NCI-H187 treated with DMSO at 0.1 percent for 48 hours (cell line): ENCODE results near the gene G2E3.
"Not testable (repeated sequence)": the region's sequence is repeated elsewhere in the genome, so short reads cannot be mapped to it uniquely, and the experiment has no call there.

Source experiments
- DNase-seq: peaks from one replicate; lab custom pipeline; 2025; lab: John Stamatoyannopoulos, UW

The G2E3 gene, protein sequence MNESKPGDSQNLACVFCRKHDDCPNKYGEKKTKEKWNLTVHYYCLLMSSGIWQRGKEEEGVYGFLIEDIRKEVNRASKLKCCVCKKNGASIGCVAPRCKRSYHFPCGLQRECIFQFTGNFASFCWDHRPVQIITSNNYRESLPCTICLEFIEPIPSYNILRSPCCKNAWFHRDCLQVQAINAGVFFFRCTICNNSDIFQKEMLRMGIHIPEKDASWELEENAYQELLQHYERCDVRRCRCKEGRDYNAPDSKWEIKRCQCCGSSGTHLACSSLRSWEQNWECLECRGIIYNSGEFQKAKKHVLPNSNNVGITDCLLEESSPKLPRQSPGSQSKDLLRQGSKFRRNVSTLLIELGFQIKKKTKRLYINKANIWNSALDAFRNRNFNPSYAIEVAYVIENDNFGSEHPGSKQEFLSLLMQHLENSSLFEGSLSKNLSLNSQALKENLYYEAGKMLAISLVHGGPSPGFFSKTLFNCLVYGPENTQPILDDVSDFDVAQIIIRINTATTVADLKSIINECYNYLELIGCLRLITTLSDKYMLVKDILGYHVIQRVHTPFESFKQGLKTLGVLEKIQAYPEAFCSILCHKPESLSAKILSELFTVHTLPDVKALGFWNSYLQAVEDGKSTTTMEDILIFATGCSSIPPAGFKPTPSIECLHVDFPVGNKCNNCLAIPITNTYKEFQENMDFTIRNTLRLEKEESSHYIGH

GRCh38 chr14:30558675-30559555, at the start of gene G2E3:
G2E3 (plus strand) TSS chr14:30559158; CDS start chr14:30581080, 21,922 bp downstream.
- peak; percentile 67 for DNase-seq

GRCh38 chr14:30517737-30518136, 41.2 kb upstream of the G2E3 start:
- DNase-seq = no peak

DNA sequence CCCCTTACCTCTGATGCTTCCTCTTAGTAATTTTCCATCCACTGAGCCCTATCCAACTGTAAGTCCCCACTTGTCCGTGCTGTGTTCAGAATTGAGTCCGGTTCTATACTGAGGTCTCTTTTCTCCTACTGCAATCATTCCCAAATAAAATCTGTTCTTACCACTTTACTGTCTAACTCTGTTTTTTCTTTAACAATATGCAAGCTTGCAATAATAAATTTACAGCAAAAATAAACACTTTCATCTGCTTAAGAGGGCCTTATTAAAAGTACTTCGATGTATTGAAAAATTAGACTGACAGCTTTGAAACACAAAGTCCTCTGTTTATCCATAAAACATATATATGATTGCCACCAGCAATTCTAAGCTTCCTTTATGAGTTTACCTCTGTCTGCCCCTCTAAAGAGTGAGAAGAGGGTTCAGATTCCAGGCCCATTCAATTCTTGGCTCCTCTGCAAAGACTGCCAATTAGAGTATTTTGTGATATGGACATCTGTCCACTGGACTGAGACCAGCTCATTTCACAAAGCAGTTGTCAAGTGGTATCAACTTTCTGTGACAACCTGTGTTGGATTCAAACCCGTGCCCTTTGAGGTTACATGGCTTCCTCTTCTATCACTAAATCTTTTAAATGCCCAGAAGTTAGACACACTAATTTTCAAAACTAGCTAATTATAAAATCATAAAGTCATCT, 39.9 kb upstream of the G2E3 start:
- DNase-seq = no peak

- DNase-seq = no peak
Measured at GRCh38 chr14:30519961-30520360, 39.0 kb upstream of the G2E3 start.

DNA sequence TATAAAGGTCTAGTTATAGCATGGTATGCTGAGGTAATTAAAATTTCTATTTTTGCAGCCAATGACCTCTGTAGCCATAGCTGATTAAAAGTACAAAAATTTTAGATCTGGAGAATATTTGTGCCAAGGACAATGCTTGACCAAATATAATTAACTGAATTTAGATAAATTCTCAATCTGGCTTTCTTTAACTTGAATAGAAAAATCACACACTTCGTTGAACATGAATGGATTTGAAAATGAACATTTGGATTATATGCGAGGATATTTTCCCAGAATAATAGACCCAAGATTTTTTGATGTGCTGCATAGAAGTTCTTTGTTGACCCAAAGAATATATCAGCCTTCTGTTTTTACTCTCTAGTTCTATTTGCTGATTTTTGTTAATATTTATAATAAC, 38.4 kb upstream of the G2E3 start:
- DNase-seq = no peak

DNA sequence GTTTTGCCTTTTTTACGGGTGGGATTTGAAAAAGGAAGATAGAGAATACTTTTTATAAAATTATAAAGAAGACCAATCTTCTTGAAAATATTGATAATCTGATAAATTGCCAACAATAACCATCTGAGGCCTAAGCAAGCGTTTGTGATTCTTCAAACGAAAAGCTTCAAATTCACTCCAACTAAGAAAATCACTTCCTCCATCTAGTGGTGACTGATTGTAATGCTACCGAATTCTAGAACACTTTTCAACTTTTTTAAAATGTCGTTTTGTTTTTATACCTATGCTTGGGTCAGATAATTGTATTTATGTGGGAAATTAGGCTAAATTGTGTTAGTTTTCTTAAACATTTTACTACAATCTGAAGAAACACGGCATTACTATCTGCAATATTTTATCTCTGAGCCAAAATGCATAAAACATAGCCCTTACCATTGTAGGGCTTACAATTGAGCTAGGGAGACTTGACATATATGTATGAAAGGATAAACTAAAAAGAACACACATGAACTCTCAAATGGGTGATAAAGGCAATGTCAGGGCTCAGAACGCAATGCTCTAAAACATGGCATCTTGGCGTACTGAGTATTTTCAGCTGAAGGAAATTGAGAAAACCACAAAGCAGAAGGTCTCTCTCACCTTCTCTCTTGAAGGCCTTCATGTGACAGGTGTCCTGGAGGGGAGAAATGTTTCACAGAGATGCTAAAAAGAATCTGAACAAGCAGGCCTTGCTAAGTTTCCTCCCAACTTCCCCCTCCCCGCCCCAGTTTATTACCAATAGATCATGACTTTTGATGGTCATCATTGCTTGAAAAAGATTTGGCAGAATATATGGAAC, 36.8 kb upstream of the G2E3 start:
- peak; percentile 39 for DNase-seq

- no peak for DNase-seq
Measured at GRCh38 chr14:30525833-30526232, 33.1 kb upstream of the G2E3 start.

DNA sequence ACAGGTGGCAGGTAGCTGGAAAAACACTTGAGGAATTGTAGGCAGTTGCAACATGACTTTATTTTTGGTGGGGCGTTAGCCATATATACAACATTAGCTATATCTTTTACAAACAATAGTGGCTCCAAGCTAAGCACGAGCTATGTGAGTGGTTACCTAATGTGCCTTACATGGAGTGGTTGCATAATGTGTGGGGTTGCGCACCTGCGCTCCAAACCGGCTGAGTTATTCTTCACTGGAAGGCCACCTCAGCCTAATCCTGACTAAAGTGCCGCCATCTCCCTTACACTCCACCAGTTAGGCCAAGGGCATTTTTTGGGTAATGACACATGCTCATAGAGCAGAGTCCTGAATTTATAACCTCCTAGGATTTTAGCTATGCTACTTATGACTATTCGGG, 31.8 kb upstream of the G2E3 start:
- no peak for DNase-seq

DNA sequence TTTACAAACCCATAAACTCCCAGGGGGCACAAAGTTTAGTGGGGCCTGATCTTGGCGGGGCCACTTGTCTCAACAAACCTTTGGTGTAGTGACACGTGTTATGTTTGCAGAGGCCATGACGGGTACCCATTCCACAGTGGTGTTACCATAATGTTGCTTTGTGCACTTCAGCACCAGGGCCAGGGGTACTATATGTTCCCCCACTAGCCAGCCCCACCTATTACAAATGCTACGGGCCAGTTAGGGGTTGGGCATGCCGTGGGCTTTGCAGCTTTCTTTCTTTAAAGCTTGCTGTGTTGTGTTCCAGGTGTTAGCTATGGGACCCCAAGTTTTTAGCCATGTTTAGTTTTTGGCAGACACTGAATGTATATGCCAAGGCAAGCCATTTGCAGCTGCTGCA, 30.8 kb upstream of the G2E3 start:
- no peak for DNase-seq

- no peak for DNase-seq
Measured at GRCh38 chr14:30528778-30529642, 29.9 kb upstream of the G2E3 start.

GRCh38 chr14:30532264-30532663, 26.7 kb upstream of the G2E3 start:
- DNase-seq = no peak

GRCh38 chr14:30533126-30533525, 25.8 kb upstream of the G2E3 start:
- DNase-seq = no peak

GRCh38 chr14:30541318-30541717, 17.6 kb upstream of the G2E3 start:
- no peak for DNase-seq

GRCh38 chr14:30546735-30547134, 12.2 kb upstream of the G2E3 start:
- DNase-seq = not testable (repeated sequence)

GRCh38 chr14:30547388-30548048, 11.4 kb upstream of the G2E3 start:
- no peak for DNase-seq

DNA sequence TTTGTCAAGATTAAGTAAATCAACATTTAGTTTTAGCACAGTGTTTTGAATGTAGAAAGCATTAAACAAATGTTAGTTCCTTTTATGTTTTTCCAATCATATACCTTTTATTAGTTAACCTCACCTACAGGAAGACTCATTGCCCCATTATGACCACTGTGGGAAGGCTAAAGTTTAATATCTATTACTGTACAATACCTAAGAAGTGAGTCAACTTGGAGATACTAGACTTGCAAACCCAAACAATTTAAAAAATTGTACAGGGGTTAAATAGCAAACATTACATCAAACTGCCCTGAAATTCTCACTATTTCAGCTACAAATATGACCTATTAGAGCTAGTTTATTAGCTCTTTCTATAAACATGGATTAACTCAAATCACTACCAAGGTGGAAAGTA, 8.6 kb upstream of the G2E3 start:
- no peak for DNase-seq

DNA sequence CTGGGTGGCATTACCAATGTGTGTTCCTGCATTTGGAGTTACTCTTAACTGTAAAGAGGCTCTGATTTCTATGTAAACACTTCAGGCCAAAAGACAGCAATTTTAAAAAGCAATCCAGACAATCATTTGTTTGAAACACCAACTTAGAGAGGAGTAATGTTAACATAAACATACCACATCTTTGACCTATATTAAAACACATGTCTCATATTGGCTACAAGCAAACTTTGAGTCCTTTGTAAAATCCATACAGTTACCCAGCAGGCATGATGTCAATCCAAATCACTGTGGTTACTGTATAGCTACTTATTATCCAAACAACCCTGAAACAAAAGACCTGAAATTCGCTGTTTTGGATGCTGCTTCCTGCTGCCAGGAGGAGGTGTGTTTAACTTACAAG, 7.5 kb upstream of the G2E3 start:
- peak; percentile 70 for DNase-seq

GRCh38 chr14:30553311-30553989, 5.5 kb upstream of the G2E3 start:
- no peak for DNase-seq

GRCh38 chr14:30558362-30558674, 640 bp upstream of the G2E3 start:
- no peak for DNase-seq
